IPS-11a (cell line): ENCODE measurements around the gene DNTTIP2.
"Not testable (repeated sequence)": the region's sequence is repeated elsewhere in the genome, so short reads cannot be mapped to it uniquely, and the experiment has no call there.

ENCODE experiments used
- H3K4me3 ChIP-seq: one replicate; pipeline ENCODE4 v1.5.1; 2013; ENCODE audit warnings: low read depth, low read length, control low read depth

Gene DNTTIP2

GRCh38 chr1:93877529-93877928 lies 1.5 kb downstream of the DNTTIP2 start:
- peak overlapping the region; percentile 96 for H3K4me3 ChIP-seq

- no peak overlapping the region for H3K4me3 ChIP-seq
Observed at GRCh38 chr1:93876244-93876643, 2.8 kb downstream of the DNTTIP2 start.

GRCh38 chr1:93874025-93874651 lies 4.9 kb downstream of the DNTTIP2 start:
- no peak overlapping the region for H3K4me3 ChIP-seq

DNA sequence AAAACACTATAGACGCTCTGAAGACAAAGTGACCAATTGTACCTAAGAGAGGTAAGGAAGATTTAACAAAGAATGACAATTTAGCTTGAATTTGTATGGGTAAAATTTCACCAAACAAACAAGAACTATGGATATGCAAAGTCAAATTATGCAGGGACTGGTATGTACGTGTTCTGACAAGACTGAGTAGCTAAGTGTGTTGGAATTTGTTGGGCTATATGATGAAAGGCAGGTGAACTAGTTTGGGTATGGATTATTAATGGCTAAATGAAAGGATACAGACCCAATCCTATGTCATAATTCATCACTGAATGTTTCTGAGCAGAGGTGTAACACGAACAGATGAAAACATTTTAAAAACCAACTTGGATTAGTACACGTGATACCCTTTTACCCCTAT lies 7.6 kb downstream of the DNTTIP2 start:
- no peak overlapping the region for H3K4me3 ChIP-seq

DNA sequence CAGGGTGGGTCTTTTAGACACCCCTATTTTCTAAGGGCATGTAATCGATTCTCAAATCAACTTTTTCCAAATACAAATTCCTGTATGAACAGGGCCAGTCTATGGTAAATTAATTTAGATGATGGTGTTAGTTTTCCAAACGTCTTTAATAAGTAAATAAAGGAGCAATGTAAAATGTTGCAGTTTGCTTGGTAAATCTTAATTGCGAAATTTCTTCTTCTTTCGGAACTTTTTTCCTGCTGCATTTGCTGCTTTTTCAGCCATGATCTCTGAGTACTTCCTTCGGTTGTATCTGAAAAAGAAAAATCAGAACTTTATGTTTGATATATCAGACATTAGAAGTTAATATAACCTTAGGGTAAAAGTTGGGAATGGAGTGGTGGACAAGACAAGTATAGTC lies 9.4 kb downstream of the DNTTIP2 start:
- H3K4me3 ChIP-seq: no peak overlapping the region

- not testable (repeated sequence) for H3K4me3 ChIP-seq
Observed at GRCh38 chr1:93868492-93868891, 10.5 kb downstream of the DNTTIP2 start.

GRCh38 chr1:93865253-93865652 lies 13.8 kb downstream of the DNTTIP2 start:
- no peak overlapping the region for H3K4me3 ChIP-seq

- no peak overlapping the region for H3K4me3 ChIP-seq
Observed at GRCh38 chr1:93864175-93864574, 14.8 kb downstream of the DNTTIP2 start.

GRCh38 chr1:93857653-93858052 lies 21.4 kb downstream of the DNTTIP2 start:
- H3K4me3 ChIP-seq: not testable (repeated sequence)

- not testable (repeated sequence) for H3K4me3 ChIP-seq
Observed at GRCh38 chr1:93855983-93856382, 23.0 kb downstream of the DNTTIP2 start.

DNA sequence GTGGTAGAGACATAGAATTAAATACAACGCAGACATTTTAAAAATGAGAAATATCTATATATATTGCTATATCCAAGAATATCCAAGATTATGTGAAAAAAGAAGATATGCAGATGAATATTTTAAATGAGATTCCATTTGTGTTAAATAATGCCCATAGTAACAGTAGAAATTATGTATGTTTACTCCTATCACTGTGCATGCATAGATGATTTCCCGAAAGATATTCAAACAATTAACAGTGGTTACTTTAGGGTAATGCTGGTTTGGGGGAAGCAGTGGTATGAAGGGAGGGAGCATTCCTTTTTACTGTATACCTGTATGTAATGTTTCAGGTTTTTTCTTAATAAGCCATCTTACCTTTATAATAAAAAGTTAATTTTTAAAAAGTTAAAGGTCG lies 25.1 kb downstream of the DNTTIP2 start:
- no peak overlapping the region for H3K4me3 ChIP-seq

DNA sequence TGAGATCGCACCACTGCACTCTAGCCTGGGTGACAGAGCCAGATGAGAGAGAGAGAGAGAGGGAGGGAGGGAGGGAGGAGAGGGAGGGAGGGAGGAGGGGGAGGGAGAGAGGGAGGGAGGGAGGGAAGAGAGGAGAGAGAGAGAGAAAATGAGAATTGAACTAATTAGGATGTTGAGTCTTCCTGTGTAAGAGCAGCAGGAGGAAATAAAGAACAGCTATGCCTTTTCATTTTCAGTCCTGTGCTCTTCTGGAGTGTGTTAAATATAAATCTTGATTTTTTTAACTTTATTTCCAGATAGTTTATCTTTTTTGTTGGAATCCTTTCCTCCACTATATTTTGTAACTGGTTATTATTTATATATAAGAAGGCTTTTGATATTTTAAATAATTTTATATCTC lies 27.1 kb downstream of the DNTTIP2 start:
- no peak overlapping the region for H3K4me3 ChIP-seq

GRCh38 chr1:93851327-93851712 lies 27.7 kb downstream of the DNTTIP2 start:
- H3K4me3 ChIP-seq: no peak overlapping the region

GRCh38 chr1:93850687-93851326 lies 28.2 kb downstream of the DNTTIP2 start:
- H3K4me3 ChIP-seq: not testable (repeated sequence)

- H3K4me3 ChIP-seq: peak overlapping the region; percentile 82
Observed at GRCh38 chr1:93848350-93848883, 30.6 kb downstream of the DNTTIP2 start.

DNA sequence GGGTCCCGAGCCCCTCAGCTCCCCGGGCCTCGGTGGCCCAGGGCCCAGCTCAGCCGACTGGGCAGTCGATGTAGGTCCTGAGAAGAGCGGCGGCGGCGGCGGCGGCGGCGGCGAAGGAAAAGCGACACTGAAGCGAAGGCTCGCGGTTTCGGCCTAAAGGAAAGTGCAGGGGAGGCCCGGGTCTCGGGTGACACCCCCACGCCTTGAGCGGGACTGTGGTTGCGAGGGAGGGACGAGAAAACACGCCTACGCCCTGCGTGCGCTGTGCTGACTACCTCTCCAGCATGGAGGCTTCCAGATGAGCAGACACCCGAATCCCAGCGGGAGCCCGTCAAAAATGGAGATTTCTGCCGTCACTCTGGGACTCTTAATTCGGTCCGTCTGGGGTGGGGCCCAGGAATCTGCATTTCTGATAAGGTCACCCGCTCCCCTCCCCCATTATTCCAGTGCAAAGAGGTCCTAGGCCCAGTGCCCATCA lies 31.2 kb downstream of the DNTTIP2 start:
- H3K4me3 ChIP-seq: peak overlapping the region; percentile 82

GRCh38 chr1:93846992-93847810 lies 31.8 kb downstream of the DNTTIP2 start:
- peak overlapping the region; percentile 82 for H3K4me3 ChIP-seq

DNA sequence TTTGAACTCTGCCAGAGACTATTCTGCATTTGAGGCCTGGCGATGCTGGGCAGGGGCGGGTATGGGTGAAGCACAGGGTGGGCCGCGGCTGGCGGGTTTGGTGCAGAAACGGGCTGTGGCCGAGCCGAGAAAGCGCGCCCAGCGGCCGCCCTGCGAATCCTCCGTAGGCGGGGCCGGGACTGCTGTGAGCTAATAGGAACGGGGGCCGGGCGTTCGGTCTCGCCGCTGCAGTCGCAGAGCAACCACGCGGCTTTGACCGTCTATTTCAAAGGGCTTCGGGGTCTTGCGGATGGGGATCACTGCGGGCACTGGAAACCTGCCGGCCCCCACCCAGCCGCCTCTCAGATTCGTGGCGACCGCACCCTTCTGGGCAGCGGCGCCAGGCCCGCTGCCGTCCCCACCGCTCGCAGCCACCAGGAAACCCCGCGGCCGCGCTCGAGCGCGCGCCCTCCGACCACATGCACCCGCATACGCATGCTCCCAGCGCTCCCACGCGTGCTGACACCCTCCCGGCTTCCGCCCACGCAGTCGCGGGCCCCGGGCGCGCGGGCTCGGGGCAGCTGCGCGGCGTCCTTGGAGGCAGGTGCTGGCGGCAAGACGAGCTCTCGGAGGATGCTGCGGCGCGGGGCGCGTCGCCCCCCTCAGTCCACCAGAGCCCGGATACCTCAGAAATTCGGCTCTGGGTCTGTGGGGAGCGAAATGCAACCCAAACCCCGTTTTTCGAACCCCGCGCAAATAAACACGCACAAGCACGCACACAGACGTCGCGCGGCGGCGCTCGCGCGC lies 32.6 kb downstream of the DNTTIP2 start:
- H3K4me3 ChIP-seq: peak overlapping the region; percentile 82

DNA sequence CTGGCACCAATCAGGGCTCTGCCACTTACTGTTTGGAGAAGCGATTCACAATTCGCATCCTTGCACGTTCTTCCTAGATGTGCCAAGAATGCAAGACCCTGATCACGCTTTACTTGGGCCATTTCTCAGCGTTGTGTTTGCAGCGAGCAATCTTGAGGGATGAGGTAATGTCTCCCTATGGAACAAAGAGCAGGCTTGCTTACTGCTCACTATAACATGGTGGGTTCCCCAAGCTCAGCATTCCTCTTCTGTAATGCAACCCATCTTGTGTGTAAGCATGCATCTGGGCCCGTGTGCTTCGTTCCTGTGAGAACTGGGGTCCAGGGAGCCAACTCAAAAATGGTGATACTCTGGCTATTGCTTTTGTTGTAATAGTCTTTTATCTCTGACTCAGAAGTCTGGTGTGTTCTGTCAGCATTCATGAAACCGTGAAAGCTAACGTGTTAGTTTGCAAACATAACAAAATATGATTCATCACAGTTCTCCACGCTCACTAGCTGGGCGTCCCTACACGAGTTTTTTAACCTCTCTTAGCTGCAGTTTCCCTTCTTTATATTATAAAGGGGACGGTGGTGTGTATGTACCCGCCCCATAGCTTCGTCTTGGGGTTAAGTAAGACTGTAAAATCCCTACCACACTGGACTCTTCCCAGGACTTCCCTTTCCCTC lies 33.3 kb downstream of the DNTTIP2 start:
- peak overlapping the region; percentile 82 for H3K4me3 ChIP-seq
